Testis (tissue), 2 donors: ENCODE measurements around the gene C4orf50.

ENCODE experiments used
- POLR2A ChIP-seq: fragments of 450-650 bp; IDR thresholded peaks from one replicate; pipeline ENCODE4 v1.6.1; 2017; ENCODE audit warnings: antibody characterized with exemption, mild to moderate bottlenecking, moderate library complexity
- TF ChIP-seq, protein P1 (sequence below), 3 experiments: fragments of 450-650 bp in 2 of 3; fragments of 200-600 bp in 1 of 3; sonication (generic) in 1 of 3; IDR thresholded peaks; one replicate each; pipeline ENCODE4 v1.5.1; 2016 to 2019; ENCODE audit warnings: antibody characterized with exemption in 3 of 3, mild to moderate bottlenecking in 2 of 3, moderate library complexity in 1 of 3

- TF ChIP-seq, protein P1, sequence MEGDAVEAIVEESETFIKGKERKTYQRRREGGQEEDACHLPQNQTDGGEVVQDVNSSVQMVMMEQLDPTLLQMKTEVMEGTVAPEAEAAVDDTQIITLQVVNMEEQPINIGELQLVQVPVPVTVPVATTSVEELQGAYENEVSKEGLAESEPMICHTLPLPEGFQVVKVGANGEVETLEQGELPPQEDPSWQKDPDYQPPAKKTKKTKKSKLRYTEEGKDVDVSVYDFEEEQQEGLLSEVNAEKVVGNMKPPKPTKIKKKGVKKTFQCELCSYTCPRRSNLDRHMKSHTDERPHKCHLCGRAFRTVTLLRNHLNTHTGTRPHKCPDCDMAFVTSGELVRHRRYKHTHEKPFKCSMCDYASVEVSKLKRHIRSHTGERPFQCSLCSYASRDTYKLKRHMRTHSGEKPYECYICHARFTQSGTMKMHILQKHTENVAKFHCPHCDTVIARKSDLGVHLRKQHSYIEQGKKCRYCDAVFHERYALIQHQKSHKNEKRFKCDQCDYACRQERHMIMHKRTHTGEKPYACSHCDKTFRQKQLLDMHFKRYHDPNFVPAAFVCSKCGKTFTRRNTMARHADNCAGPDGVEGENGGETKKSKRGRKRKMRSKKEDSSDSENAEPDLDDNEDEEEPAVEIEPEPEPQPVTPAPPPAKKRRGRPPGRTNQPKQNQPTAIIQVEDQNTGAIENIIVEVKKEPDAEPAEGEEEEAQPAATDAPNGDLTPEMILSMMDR (IDR thresholded peaks at IDR 0.05), result no peak
- no peak for TF ChIP-seq POLR2A
Observed at GRCh38 chr4:6043843-6044242, 25.6 kb upstream of the C4orf50 start.
